HK-2 (cell line): Measurements from ENCODE around the gene PROKR2.

Source experiments
- DNase-seq: peaks from one replicate; pipeline ENCODE4 v3.0.0-alpha.2; 2018; ENCODE audit not compliant: unreplicated experiment

The PROKR2 gene

DNA sequence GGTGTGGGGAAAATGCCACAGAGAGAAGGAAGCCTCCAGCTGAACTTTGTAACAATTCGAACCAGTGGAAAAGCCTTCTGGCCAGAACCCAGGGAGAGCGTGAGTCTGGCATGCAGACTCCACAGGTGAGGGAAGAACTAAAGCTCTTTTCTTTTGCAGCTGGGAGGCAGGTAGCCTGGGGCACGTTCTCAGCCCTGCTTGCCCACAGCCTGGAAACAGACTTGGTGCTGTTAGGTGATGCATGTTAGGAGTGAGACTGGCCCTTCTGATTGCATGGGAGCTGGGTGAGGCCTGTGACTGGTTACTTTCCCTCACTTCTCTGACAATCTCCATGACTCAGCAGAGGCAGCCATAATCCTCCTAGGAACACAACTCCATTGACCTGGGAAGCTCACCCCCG is 34.2 kb downstream of the PROKR2 start:
- DNase-seq = no peak

DNA sequence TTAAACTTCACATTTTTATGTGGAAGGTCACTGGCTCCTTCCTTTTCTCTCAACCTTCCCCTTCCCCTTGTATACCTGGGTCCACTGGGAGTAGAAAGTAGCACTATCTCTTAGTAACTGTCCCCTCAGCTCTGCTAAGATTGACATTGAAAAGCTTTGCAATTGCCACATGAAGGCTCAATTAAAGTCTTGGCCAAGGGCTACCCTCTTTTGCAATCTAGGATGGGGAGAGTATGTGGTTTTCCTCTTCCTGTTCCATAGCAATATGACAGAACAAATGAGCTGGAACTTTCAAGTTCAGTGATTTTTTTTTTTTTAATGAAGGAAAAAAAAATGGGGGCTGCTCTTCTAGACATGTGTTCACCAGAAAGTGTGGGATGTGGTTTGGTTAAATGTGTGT is 37.1 kb downstream of the PROKR2 start:
- DNase-seq = no peak

DNA sequence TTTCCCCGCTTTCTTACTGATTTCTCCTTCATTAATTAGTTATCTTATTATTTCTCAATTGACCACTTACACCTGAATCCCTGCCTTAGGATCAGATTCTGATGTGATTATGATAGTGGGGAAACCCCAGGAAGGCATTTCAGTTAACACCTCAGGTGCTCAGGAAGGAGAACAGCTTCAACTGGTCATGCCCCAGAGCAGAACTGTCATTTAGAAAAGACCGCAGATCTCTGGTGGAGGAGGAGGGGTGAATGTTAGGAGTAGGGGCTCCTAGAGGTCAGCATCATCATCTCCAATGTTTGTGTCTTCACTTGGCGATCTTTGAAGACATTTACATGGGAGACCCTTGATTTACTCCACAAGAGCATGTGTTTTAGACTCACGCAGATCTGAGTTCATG is 44.5 kb downstream of the PROKR2 start:
- DNase-seq = no peak

- no peak for DNase-seq
Observed at GRCh38 chr20:5270603-5271002, 46.2 kb downstream of the PROKR2 start.

DNA sequence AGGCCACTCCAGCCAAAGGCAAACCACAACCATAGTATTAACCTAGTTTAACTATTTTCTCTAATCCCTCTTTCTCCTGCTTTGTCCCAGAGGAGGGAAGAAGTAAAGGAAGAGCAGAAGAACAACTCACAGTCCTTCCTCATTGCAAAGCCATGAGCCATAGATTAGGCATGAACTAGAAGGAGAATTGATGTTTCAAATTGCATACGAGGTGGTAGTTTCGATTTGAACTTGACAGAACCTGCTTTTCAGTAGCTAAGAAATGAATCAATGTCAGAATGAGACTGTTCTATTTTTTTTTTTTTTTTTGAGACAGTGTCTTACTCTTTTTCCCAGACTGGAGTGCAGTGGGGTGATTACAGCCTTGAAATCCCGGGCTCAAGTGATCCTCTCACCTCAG is 48.3 kb downstream of the PROKR2 start:
- no peak for DNase-seq

- DNase-seq = no peak
Observed at GRCh38 chr20:5267092-5267491, 49.7 kb downstream of the PROKR2 start.
